K562 (cell line): ENCODE measurements around the gene DLGAP5. TPM values are rescaled to one million over a fixed set of nuclear protein-coding genes. Genes with fewer than 3 reads are reported as not detected.

Experiments
- ARID2 ChIP-seq: fragments of 450-650 bp; IDR thresholded peaks from 2 replicates; pipeline ENCODE4 v1.6.1; 2017; ENCODE audit warnings: antibody characterized with exemption, mild to moderate bottlenecking
- ASH1L ChIP-seq: fragments of 450-650 bp; IDR thresholded peaks from 2 replicates; pipeline ENCODE4 v1.6.1; 2018; ENCODE audit warnings: borderline replicate concordance, mild to moderate bottlenecking, low read depth; ENCODE audit not compliant: partially characterized antibody
- CEBPB ChIP-seq: fragments of 450-650 bp; IDR thresholded peaks from 2 replicates; pipeline ENCODE4 v1.6.1; 2016; ENCODE audit warnings: missing genetic modification characterization, missing compliant biosample characterization
- CREB1 ChIP-seq, 2 experiments: sonication (generic) in 1 of 2; formaldehyde crosslinking in 1 of 2; IDR thresholded peaks; 2 replicates each; pipeline versions ENCODE4 v1.6.1 to v1.8.0; 2012 to 2022; ENCODE audit warnings: inconsistent platforms in 1 of 2, mild to moderate bottlenecking in 1 of 2, missing genetic modification reagents in 1 of 2, moderate library complexity in 1 of 2
- FOXK2 ChIP-seq, 2 experiments: fragments of 450-650 bp; IDR thresholded peaks in 1 of 2; conservative IDR thresholded peaks in 1 of 2; 2 replicates each; pipeline ENCODE4 v1.6.1; 2016; ENCODE audit warnings: low read depth in 2 of 2, mild to moderate bottlenecking in 1 of 2
- ILK ChIP-seq: fragments of 450-650 bp; IDR thresholded peaks from 2 replicates; pipeline ENCODE4 v1.6.1; 2016; ENCODE audit warnings: missing genetic modification characterization, low read depth, mild to moderate bottlenecking, missing compliant biosample characterization, moderate library complexity, borderline replicate concordance
- MECOM ChIP-seq: fragments of 250-450 bp; sonication (Bioruptor Pico); IDR thresholded peaks from 2 replicates; pipeline ENCODE4 v1.8.0; 2022; ENCODE audit warnings: inconsistent platforms
- NELFE ChIP-seq: IDR thresholded peaks from 2 replicates; pipeline ENCODE4 v1.6.1; 2011; ENCODE audit warnings: mild to moderate bottlenecking; ENCODE audit not compliant: insufficient read depth, insufficient read length
- POLR3A ChIP-seq: IDR thresholded peaks from 2 replicates; pipeline ENCODE4 v1.6.1; 2011; ENCODE audit warnings: borderline replicate concordance, mild to moderate bottlenecking, moderate library complexity; ENCODE audit not compliant: insufficient read length, insufficient read depth; ENCODE audit errors: extremely low read depth
- SMAD1 ChIP-seq: fragments of 150-350 bp; IDR thresholded peaks from 2 replicates; pipeline ENCODE4 v1.6.1; 2014; ENCODE audit warnings: low read length, low read depth; ENCODE audit not compliant: partially characterized antibody
- ZBTB17 ChIP-seq: fragments of 450-650 bp; formaldehyde crosslinking; IDR thresholded peaks from 2 replicates; pipeline ENCODE4 v1.4.0; 2020; ENCODE audit warnings: mild to moderate bottlenecking
- ZNF121 ChIP-seq: sonication (generic); formaldehyde crosslinking; conservative IDR thresholded peaks from 2 replicates; pipeline ENCODE4 v1.8.0; 2022; ENCODE audit warnings: missing genetic modification reagents
- ZNF311 ChIP-seq: fragments of 250-450 bp; sonication (Bioruptor Pico); IDR thresholded peaks from 2 replicates; pipeline ENCODE4 v1.4.0; 2020; ENCODE audit warnings: mild to moderate bottlenecking, moderate library complexity
- polyA plus RNA-seq, 8 experiments: library from polyadenylated mRNA; depleted of rRNA in 4 of 8; stranded (reverse) in 5 of 8; unstranded in 3 of 8; fragments of >200 nt; fragmentation: Nextera tagmentation in 2 of 8; fragmentation: Illumina TruSeq in 1 of 8; extraction: Ambion mirVana in 2 of 8; extraction: Trizol in 1 of 8; gene quantifications; 2 replicates each; pipeline versions ENCODE4 v1.2.1 to v1.2.3, GENCODE V29; 2011 to 2014; ENCODE audit warnings: inconsistent platforms in 1 of 8, missing spikeins in 1 of 8
- total RNA-seq, 7 experiments: library from RNA; depleted of rRNA in 6 of 7; stranded (reverse); fragments of >200 nt in 6 of 7; fragmentation: Illumina TruSeq in 2 of 7; extraction: Trizol in 2 of 7; gene quantifications; 2 replicates each; pipeline versions ENCODE4 v1.2.1 to v1.2.3, GENCODE V29; 2011 to 2021; ENCODE audit warnings: low replicate concordance in 1 of 7
- TF ChIP-seq, protein P1 (sequence below): fragments of 450-650 bp; IDR thresholded peaks from 2 replicates; pipeline ENCODE4 v1.6.1; 2016; ENCODE audit warnings: mild to moderate bottlenecking
- TF ChIP-seq, protein P2 (sequence below): fragments of 450-650 bp; IDR thresholded peaks from 2 replicates; pipeline ENCODE4 v1.6.1; 2016; ENCODE audit warnings: antibody characterized with exemption
- TF ChIP-seq, protein P3 (sequence below), 2 experiments: fragments of 450-650 bp; conservative IDR thresholded peaks; 2 replicates each; pipeline ENCODE4 v1.6.1; 2017; ENCODE audit warnings: mild to moderate bottlenecking in 2 of 2, moderate library complexity in 2 of 2
- TF ChIP-seq, protein P4 (sequence below): fragments of 450-650 bp; IDR thresholded peaks from 2 replicates; pipeline ENCODE4 v1.6.1; 2016; ENCODE audit warnings: missing biosample characterization, missing genetic modification characterization
- TF ChIP-seq, protein P5 (sequence below), 2 experiments: fragments of 200-800 bp in 1 of 2; sonication (Bioruptor generic) in 1 of 2; sonication (generic) in 1 of 2; formaldehyde crosslinking in 1 of 2; IDR thresholded peaks in 1 of 2; conservative IDR thresholded peaks in 1 of 2; 2 replicates each; pipeline versions ENCODE4 v1.5.0 to v1.6.1; 2016 to 2020; ENCODE audit warnings: missing compliant biosample characterization in 1 of 2, missing genetic modification characterization in 1 of 2, missing genetic modification reagents in 1 of 2

Gene DLGAP5
- total and polyA plus RNA-seq, 9 of the 15 experiments (the other 6 are each of a cell fraction or from before 2014, with no cell fraction given), result 39.1 to 80.0 (median 59.9) TPM

DNA sequence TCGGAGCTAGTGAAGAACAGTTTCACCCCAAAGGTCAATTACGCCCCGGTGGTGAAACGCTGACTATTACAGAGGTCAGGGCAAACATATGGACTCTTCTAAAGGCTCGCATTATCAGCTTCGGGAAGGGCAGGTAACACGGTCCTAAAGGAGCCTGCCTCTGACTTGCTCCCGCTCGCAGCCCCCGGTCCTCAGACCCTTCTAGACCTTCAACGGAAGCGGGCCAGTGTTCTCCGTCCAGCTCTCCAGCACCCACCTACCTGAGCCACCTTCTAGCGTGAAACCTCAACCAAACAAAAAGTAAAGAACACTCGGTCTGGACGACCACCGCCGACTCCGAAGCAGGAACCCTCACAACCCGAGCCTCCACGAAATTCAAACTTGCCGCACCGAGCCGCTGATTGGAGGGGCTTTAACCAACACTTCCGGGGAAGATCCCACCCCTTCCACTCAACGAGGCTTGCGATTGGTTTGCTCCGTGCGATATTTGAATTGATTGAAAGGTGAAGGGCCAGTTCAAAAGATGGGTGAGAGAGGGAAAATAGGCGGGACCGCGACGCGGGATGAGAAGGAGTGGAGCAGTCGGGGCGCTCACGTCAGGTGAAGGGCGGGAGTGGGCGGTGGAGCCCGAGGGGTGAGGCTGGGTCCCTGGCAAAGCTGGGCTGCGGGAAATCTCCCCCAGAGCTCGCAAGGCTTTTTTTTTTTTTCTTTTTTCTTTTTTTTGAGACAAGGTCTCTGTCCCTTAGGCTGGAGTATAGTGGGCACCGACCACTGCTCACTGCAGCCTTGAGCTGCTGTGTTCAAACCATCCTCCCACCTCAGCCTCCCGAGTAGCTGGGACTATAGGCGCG, at the start of gene DLGAP5 (continued):
- TF ChIP-seq, protein P1, sequence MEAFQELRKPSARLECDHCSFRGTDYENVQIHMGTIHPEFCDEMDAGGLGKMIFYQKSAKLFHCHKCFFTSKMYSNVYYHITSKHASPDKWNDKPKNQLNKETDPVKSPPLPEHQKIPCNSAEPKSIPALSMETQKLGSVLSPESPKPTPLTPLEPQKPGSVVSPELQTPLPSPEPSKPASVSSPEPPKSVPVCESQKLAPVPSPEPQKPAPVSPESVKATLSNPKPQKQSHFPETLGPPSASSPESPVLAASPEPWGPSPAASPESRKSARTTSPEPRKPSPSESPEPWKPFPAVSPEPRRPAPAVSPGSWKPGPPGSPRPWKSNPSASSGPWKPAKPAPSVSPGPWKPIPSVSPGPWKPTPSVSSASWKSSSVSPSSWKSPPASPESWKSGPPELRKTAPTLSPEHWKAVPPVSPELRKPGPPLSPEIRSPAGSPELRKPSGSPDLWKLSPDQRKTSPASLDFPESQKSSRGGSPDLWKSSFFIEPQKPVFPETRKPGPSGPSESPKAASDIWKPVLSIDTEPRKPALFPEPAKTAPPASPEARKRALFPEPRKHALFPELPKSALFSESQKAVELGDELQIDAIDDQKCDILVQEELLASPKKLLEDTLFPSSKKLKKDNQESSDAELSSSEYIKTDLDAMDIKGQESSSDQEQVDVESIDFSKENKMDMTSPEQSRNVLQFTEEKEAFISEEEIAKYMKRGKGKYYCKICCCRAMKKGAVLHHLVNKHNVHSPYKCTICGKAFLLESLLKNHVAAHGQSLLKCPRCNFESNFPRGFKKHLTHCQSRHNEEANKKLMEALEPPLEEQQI, result 0 out of 2 replicates have a peak, but pooled peaks have one; percentile 25
- TF ChIP-seq CREB1 (IDR thresholded peaks at IDR 0.05), result no peak
- TF ChIP-seq CREB1 (CRISPR knock-in tag; IDR thresholded peaks at IDR 0.05), result peak; percentile 45; the same call in 1 of the 2 replicates
- no peak for TF ChIP-seq POLR3A
- TF ChIP-seq ILK (tag), result no peak
- TF ChIP-seq, protein P2, sequence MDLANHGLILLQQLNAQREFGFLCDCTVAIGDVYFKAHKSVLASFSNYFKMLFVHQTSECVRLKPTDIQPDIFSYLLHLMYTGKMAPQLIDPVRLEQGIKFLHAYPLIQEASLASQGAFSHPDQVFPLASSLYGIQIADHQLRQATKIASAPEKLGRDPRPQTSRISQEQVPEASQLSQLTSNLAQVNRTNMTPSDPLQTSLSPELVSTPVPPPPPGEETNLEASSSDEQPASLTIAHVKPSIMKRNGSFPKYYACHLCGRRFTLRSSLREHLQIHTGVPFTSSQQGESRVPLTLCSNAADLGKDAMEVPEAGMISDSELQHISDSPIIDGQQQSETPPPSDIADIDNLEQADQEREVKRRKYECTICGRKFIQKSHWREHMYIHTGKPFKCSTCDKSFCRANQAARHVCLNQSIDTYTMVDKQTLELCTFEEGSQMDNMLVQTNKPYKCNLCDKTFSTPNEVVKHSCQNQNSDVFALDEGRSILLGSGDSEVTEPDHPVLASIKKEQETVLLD, result no peak
- no peak for TF ChIP-seq ZBTB17 (CRISPR knock-in tag)
- TF ChIP-seq MECOM (CRISPR knock-in tag), result no peak
- no peak for TF ChIP-seq ZNF121 (CRISPR knock-in tag)
- no peak for TF ChIP-seq NELFE
- TF ChIP-seq, protein P3, sequence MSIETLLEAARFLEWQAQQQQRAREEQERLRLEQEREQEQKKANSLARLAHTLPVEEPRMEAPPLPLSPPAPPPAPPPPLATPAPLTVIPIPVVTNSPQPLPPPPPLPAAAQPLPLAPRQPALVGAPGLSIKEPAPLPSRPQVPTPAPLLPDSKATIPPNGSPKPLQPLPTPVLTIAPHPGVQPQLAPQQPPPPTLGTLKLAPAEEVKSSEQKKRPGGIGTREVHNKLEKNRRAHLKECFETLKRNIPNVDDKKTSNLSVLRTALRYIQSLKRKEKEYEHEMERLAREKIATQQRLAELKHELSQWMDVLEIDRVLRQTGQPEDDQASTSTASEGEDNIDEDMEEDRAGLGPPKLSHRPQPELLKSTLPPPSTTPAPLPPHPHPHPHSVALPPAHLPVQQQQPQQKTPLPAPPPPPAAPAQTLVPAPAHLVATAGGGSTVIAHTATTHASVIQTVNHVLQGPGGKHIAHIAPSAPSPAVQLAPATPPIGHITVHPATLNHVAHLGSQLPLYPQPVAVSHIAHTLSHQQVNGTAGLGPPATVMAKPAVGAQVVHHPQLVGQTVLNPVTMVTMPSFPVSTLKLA (conservative IDR thresholded peaks at IDR 0.05), result peak; percentile 48 to 70; a peak in 2 of 4 replicates
- TF ChIP-seq CEBPB (tag), result no peak
- no peak for TF ChIP-seq ARID2
- TF ChIP-seq ASH1L, result peak; percentile 74
- TF ChIP-seq, protein P4, sequence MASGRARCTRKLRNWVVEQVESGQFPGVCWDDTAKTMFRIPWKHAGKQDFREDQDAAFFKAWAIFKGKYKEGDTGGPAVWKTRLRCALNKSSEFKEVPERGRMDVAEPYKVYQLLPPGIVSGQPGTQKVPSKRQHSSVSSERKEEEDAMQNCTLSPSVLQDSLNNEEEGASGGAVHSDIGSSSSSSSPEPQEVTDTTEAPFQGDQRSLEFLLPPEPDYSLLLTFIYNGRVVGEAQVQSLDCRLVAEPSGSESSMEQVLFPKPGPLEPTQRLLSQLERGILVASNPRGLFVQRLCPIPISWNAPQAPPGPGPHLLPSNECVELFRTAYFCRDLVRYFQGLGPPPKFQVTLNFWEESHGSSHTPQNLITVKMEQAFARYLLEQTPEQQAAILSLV (tag), result no peak
- TF ChIP-seq, protein P5, sequence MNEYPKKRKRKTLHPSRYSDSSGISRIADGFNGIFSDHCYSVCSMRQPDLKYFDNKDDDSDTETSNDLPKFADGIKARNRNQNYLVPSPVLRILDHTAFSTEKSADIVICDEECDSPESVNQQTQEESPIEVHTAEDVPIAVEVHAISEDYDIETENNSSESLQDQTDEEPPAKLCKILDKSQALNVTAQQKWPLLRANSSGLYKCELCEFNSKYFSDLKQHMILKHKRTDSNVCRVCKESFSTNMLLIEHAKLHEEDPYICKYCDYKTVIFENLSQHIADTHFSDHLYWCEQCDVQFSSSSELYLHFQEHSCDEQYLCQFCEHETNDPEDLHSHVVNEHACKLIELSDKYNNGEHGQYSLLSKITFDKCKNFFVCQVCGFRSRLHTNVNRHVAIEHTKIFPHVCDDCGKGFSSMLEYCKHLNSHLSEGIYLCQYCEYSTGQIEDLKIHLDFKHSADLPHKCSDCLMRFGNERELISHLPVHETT (CRISPR knock-in tag; conservative IDR thresholded peaks at IDR 0.05 in 1 of 2, IDR thresholded peaks at IDR 0.05 in 1 of 2), result no peak
- peak in 1 of 2 experiments; percentile 69; a peak in 2 of 4 replicates for TF ChIP-seq FOXK2 (conservative IDR thresholded peaks at IDR 0.05 in 1 of 2, IDR thresholded peaks at IDR 0.05 in 1 of 2; ENCODE audit: low read depth in 2 of 2)
- peak; percentile 30 for TF ChIP-seq SMAD1
- TF ChIP-seq ZNF311 (CRISPR knock-in tag), result no peak
